Smooth muscle cell (in vitro differentiated cells): ENCODE results near the gene SYNC. TPM values are rescaled to one million over a fixed set of nuclear protein-coding genes. Genes with fewer than 3 reads are reported as not detected.

Source experiments
- DNase-seq: peaks from one replicate; lab custom pipeline; 2025; ENCODE audit not compliant: unreplicated experiment; lab: John Stamatoyannopoulos, UW
- H2AFZ ChIP-seq: fragments of 200-600 bp; sonication (generic); 2 replicates; pipeline ENCODE4 v1.6.0; 2016; ENCODE audit warnings: antibody characterized with exemption, low read depth, mild to moderate bottlenecking
- H3F3A ChIP-seq: fragments of 200-600 bp; sonication (generic); 2 replicates; pipeline ENCODE4 v1.6.0; 2017; ENCODE audit warnings: antibody characterized with exemption, low read depth
- H3K27ac ChIP-seq: fragments of 200-600 bp; sonication (generic); 2 replicates; pipeline ENCODE4 v1.5.1; 2016; ENCODE audit warnings: low read depth, mild to moderate bottlenecking
- H3K27me3 ChIP-seq: fragments of 200-600 bp; sonication (generic); 2 replicates; pipeline ENCODE4 v1.6.1; 2016; ENCODE audit warnings: low read depth, mild to moderate bottlenecking
- H3K36me3 ChIP-seq: fragments of 200-600 bp; sonication (generic); 2 replicates; pipeline ENCODE4 v1.5.1; 2016; ENCODE audit warnings: low read depth
- H3K4me1 ChIP-seq: fragments of 200-600 bp; sonication (generic); 2 replicates; pipeline ENCODE4 v1.5.1; 2016; ENCODE audit warnings: low read depth
- H3K4me2 ChIP-seq: fragments of 200-600 bp; sonication (generic); 2 replicates; pipeline ENCODE4 v1.6.0; 2016; ENCODE audit warnings: mild to moderate bottlenecking
- H3K4me3 ChIP-seq: fragments of 200-600 bp; sonication (generic); 2 replicates; pipeline ENCODE4 v1.5.1; 2016; ENCODE audit warnings: mild to moderate bottlenecking
- H3K79me2 ChIP-seq: fragments of 200-600 bp; sonication (generic); 2 replicates; pipeline ENCODE4 v1.6.0; 2016; ENCODE audit warnings: low read depth, mild to moderate bottlenecking
- H3K9ac ChIP-seq: fragments of 200-600 bp; sonication (generic); 2 replicates; pipeline ENCODE4 v1.6.0; 2016; ENCODE audit warnings: low read depth
- H3K9me3 ChIP-seq: fragments of 200-600 bp; sonication (generic); replicated peaks from 2 replicates; pipeline ENCODE4 v1.5.1; 2016; ENCODE audit warnings: low read depth
- H4K20me1 ChIP-seq: fragments of 200-600 bp; sonication (generic); 2 replicates; pipeline ENCODE4 v1.6.0; 2016; ENCODE audit warnings: low read depth
- WGBS: methylation state at CpG from one replicate; pipeline ENCODE4 v1.1.7; 2016; ENCODE audit warnings: low lambda C conversion rate; 5-methylcytosine and 5-hydroxymethylcytosine counted together
- polyA plus RNA-seq: library from polyadenylated mRNA; unstranded; fragments of >200 nt; fragmentation: Nextera tagmentation; extraction: Ambion mirVana; gene quantifications from 2 replicates; pipeline ENCODE4 v1.2.1, GENCODE V29; 2016
- total RNA-seq: library from RNA; depleted of rRNA; stranded (reverse); fragments of >200 nt; gene quantifications from 2 replicates; pipeline ENCODE4 v1.2.3, GENCODE V29; 2014
- TF ChIP-seq, protein P1 (sequence below): fragments of 200-600 bp; sonication (generic); IDR thresholded peaks from 2 replicates; pipeline ENCODE4 v1.5.1; 2017; ENCODE audit warnings: borderline replicate concordance, mild to moderate bottlenecking, antibody characterized with exemption; ENCODE audit not compliant: insufficient read depth, poor library complexity, severe bottlenecking

Gene SYNC
- total and polyA plus RNA-seq, 2 experiments from 2014 or later: 4.6 to 6.2 TPM

DNA sequence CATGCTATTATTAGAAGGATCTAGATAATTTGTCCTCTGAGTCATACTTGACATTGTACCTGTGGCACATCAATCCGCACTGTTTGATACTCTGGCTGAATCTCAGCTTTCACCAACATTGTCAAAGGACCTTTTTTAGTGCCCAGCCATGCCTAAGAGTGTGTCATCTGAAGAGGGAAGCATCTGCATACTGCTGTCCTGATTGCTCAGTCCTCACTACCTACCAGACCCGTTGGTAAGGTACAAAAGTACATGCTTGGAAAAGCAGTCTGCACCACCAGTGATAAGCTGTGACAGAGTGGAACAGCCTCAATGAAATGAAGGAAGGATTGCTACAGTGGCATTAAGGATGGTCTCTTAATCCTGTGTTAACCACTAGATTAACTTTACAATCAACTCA lies 17.1 kb downstream of the SYNC start:
- H3K9me3 ChIP-seq: no peaks in the 10 kb centered on the region
- no peaks in the 10 kb centered on the region for H3K4me1 ChIP-seq
- no peak overlapping the region for H3K9ac ChIP-seq
- H3K4me3 ChIP-seq: no peak overlapping the region
- H4K20me1 ChIP-seq: peaks cover 28% of the 10 kb centered on the region
- no peaks in the 10 kb centered on the region for H3K27me3 ChIP-seq
- DNase-seq: no peak
- WGBS: 77% methylated on average over 2 of the region's 2 CpGs
- no peak overlapping the region for H3K27ac ChIP-seq
- peaks cover 9% of the 10 kb centered on the region for H3K36me3 ChIP-seq
- peaks cover 16% of the 10 kb centered on the region for H3F3A ChIP-seq
- H3K4me2 ChIP-seq: no peak overlapping the region
- H2AFZ ChIP-seq: no peak overlapping the region
- TF ChIP-seq, protein P1, sequence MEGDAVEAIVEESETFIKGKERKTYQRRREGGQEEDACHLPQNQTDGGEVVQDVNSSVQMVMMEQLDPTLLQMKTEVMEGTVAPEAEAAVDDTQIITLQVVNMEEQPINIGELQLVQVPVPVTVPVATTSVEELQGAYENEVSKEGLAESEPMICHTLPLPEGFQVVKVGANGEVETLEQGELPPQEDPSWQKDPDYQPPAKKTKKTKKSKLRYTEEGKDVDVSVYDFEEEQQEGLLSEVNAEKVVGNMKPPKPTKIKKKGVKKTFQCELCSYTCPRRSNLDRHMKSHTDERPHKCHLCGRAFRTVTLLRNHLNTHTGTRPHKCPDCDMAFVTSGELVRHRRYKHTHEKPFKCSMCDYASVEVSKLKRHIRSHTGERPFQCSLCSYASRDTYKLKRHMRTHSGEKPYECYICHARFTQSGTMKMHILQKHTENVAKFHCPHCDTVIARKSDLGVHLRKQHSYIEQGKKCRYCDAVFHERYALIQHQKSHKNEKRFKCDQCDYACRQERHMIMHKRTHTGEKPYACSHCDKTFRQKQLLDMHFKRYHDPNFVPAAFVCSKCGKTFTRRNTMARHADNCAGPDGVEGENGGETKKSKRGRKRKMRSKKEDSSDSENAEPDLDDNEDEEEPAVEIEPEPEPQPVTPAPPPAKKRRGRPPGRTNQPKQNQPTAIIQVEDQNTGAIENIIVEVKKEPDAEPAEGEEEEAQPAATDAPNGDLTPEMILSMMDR: no peak
- no peaks in the 10 kb centered on the region for H3K79me2 ChIP-seq

DNA sequence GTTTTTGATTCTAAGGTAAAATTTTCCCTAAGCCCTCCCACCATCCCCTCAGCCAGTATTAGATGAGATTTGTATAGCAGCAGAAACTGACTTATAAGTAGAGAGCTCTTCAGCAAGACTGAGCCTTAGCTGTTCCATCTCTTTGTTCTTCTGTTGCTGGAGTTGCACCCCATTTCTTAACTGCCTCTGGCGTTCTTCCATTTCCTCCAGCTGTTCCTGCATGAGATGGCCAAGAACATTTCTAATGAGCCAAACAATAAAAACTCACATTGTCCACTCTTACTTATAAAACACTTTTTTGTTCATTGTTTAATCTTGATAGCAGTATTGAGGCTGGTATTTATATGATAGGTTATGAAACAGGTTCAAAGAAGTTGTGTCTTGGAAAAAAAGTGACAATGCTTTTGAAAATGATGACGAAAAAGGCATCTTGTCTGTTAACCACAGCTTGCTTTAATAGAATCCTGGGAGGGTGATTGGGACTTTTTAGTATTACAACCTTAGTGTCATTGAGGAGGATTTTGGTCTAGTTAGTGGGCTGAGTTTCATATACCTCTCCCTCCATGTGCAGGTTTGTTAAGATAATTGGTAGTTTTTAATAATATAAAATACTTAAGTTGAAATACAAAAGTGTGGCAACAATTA lies 18.3 kb downstream of the SYNC start:
- TF ChIP-seq, protein P1: no peak
- peaks cover 28% of the 10 kb centered on the region for H4K20me1 ChIP-seq
- H3K4me3 ChIP-seq: no peak overlapping the region
- H3K9ac ChIP-seq: no peak overlapping the region
- H3K4me2 ChIP-seq: no peak overlapping the region
- H3K27ac ChIP-seq: no peak overlapping the region
- H3K4me1 ChIP-seq: no peaks in the 10 kb centered on the region
- peaks cover 16% of the 10 kb centered on the region for H3F3A ChIP-seq
- peaks cover 19% of the 10 kb centered on the region for H3K36me3 ChIP-seq
- H3K9me3 ChIP-seq: no peaks in the 10 kb centered on the region
- H3K79me2 ChIP-seq: no peaks in the 10 kb centered on the region
- no peak overlapping the region for H2AFZ ChIP-seq
- H3K27me3 ChIP-seq: no peaks in the 10 kb centered on the region
- DNase-seq: no peak
- 93% methylated on average over 2 of the region's 2 CpGs for WGBS

DNA sequence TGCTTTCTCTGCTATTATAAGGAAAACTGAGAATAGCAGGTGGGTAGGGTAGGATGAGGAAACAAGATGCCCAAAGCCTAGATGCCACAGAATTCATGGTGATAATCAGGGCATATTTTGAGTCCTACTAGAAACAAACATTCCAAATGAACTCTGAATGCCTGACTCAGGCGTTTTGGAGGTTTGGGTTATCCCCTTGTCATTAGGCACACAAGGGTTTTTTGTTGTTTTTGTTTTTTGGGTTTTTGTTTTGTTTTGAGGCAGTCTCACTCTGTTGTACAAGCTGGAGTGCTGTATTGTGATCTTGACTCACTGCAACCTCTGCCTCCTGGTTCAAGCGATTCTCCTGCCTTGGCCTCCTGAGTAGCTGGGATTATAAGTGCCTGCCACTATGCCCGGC lies 19.2 kb downstream of the SYNC start:
- Histone ChIP-seq H3K4me1 (no peaks in the 10 kb centered on the region), H3K4me2 (no peak overlapping the region), H3K9me3 (no peaks in the 10 kb centered on the region), H3K4me3 (no peak overlapping the region), H3F3A (peaks cover 16% of the 10 kb centered on the region), H3K9ac (no peak overlapping the region), H3K27ac (no peak overlapping the region), H3K27me3 (no peaks in the 10 kb centered on the region), H4K20me1 (peaks cover 28% of the 10 kb centered on the region), H3K36me3 (peaks cover 22% of the 10 kb centered on the region), H3K79me2 (no peaks in the 10 kb centered on the region), H2AFZ (no peak overlapping the region)
- WGBS: 93% methylated on average over 3 of the region's 3 CpGs
- TF ChIP-seq, protein P1: no peak
- DNase-seq: no peak

DNA sequence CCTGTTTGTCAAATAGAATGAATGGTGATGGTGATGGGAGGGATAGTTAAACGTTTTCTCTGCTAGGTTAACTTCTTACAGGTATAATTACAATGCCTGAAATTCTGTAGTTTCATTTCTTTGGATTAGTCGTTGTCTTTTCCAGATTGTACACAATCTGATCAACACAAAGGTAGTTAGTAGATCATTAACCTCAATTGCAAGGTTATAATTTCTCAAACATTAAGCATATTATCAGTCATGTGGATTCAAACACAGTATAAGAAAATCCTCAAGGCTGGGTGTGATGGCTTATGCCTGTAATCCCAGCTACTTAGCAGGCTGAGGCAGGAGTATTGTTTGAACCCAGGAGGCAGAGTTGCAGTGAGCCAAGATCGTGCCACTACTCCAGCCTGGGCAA lies 20.6 kb downstream of the SYNC start:
- Histone ChIP-seq H3K79me2 (no peaks in the 10 kb centered on the region), H3K4me1 (no peaks in the 10 kb centered on the region), H3K9ac (no peak overlapping the region), H3K36me3 (peaks cover 23% of the 10 kb centered on the region), H3K9me3 (no peaks in the 10 kb centered on the region), H3K4me2 (no peak overlapping the region), H3F3A (peaks cover 23% of the 10 kb centered on the region), H3K4me3 (no peak overlapping the region), H2AFZ (no peak overlapping the region), H3K27me3 (no peaks in the 10 kb centered on the region), H3K27ac (no peak overlapping the region), H4K20me1 (peaks cover 28% of the 10 kb centered on the region)
- TF ChIP-seq, protein P1: no peak
- no peak for DNase-seq
- 91% methylated on average over 3 of the region's 3 CpGs for WGBS
